Measurements from ENCODE around the gene LCN15.
"Not testable (repeated sequence)": the region's sequence is repeated elsewhere in the genome, so short reads cannot be mapped to it uniquely, and the experiment has no call there.

Gene LCN15

DNA sequence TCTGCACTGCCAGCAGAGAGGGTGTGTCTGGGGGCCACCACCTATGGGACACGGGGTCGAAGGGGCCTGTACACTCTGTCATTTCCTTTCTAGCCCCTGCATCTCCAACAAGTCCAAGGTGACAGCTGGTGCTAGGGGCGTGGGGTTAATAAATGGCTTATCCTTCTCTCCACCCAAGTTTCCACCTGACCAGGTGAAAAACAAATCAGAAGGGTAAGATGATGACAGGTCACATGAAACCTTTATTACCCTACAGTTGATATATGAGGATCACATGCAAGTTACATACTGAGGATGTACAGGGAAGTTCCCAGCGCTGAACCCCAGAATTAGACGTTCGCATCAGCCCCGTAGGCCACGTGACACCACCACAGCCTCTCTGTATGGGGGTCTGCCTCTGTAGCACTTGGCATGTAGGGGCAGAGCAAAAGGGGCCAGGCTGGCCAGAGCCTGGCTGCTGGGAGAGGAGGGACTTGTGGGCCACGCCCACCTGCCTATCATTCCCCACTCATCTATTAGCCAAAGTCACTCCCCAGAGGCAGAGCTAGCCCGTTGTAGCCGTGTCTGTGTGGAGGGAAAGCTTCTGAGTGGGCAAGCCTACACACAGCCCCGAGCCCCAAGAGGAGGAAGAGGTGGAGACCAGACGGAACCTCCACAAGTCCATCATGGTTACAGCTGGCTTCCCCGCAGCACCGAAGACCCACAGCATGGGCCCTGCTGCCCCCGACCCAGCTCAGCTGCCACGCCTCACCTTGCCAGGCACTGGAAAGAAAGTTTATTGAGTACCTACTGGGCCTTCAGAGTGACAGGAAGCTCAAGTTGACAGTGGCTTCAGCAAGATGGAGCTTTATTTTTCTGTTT is 29.0 kb upstream of the LCN15 start:
- no peak for DNase-seq

DNA sequence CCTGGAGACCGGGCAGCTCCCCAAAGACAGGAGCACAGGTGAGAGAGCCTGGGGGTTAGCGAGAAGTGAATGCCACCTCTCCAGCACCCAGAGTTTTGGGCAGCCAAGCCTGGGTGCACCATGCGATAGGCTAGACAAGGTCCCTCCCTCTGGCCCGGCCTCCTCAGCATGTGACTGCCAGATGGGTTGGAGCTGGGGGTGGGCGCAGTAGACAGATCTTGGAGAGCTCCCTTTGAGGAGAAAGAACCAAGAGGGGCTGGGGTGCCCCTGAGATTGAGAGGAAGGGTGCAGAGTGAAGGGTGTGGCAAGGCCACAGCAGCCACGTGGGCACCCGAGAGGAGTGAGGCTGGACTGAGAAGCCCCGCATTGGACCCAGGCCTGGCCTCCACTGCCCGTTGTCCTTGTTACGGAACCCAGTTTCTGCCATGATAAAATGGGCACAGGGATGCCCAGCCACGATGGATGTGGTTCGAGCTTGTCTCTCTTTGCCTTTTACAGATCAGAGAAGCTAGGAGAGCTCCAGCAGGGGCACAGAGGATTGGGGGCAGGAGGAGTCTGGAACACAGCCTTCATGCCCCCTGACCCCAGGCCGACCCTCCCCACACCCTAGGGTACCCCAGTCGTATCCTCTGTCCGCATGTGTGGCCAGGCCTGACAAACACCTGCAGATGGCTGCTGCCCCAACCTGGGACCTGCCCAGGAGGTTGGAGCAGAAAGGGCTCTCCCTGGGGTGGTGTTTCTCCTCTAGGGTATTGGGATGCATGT is 28.2 kb upstream of the LCN15 start:
- no peak for DNase-seq

DNA sequence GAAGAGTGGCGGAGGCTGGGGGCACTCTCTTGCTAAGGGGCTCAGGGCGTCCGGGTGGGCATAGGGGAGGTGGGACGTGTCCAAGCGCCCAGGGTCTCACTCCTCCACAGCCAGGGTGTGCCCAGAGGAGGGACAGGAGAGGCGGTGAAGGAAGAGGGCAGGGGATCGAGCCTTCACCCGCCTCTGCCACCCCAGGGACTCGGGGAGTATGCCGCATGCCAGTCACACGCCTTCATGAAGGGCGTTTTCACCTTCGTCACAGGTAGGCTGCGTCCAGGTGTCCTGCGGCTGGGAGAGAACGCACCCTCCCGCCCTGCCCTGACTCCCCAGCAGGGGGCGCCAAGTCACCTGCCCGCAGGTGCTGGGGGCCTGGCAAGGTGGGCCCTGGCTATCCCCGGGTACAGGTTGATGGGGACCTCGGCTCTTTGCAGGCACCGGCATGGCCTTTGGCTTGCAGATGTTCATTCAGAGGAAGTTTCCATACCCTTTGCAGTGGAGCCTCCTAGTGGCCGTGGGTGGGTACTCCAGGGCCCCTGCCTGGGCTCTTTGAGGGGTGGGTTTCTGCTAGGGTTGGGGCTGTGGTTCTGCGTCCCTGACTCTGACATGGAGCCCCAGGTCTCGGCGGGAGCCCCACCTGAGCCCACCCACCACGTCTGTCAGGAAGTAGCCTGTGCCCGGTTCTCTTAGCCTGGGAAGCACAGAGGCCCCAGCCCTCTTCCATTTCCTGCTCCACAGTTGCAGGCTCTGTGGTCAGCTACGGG is 27.4 kb upstream of the LCN15 start:
- peak; percentile 66 for DNase-seq

DNA sequence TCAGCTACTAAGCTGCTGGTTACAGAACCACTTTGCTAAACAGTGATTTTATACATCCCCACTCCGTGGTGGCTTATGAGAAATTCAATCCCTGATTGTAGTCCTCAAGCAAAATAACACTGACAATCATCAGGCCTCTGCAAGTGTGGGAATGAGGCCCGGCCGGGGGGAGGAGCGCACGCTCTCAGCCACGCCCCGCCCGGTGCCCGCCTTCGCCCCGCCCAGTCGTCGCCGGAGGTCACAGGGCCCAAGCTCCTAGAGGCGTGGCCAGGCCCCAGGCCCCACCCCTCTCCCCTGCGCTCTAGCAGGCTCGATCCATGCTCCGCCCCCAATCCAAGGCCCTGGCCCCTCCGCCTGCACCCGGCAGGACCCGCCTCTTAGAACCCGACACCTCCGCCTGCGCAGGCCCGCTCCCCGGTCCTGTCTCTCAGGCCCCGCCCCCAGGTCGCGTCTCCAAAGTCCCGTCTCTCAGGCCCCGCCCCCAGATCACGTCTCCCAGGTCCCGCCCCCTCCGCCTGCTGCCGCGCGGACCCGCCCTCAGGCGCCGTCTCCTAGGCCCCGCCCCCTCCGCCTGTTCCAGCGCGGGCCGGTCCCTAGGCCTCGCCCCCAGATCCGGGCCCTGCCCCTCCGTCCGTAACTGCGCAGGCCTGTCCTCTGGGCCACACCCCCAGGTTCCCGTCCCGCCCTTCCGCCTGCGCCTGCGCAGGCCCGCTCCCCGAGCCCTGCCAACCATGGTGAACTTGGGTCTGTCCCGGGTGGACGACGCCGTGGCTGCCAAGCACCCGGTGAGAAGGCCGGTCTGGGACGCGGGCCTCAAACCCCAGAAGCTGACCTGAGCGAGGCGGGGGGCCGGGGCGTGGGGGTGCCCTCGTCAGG is 26.6 kb upstream of the LCN15 start, which contains the start of gene TMEM141:
TMEM141 (plus strand) TSS at position 705 of the 876 bp plus-strand sequence; CDS start at position 732, 27 bp downstream.
- DNase-seq, result peak; percentile 100

DNA sequence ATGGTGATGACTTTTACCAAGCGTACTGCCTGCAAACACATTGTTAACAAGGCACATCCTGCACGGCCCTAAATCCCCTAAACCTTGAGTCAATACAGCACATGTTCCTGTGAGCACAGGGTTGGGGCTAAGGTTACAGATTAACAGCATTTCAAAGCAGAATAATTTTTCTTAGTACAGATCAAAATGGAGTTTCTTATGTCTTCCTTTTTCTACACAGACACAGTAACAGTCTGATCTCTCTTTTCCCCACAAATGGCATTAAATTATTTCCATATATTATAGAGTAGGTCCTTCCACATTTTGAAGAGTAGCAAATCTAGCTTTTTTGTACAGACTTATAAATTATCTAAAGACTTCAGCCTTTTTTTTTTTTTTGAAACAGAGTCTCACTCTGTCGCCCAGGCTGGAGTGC is 25.2 kb upstream of the LCN15 start:
- DNase-seq, result no peak

DNA sequence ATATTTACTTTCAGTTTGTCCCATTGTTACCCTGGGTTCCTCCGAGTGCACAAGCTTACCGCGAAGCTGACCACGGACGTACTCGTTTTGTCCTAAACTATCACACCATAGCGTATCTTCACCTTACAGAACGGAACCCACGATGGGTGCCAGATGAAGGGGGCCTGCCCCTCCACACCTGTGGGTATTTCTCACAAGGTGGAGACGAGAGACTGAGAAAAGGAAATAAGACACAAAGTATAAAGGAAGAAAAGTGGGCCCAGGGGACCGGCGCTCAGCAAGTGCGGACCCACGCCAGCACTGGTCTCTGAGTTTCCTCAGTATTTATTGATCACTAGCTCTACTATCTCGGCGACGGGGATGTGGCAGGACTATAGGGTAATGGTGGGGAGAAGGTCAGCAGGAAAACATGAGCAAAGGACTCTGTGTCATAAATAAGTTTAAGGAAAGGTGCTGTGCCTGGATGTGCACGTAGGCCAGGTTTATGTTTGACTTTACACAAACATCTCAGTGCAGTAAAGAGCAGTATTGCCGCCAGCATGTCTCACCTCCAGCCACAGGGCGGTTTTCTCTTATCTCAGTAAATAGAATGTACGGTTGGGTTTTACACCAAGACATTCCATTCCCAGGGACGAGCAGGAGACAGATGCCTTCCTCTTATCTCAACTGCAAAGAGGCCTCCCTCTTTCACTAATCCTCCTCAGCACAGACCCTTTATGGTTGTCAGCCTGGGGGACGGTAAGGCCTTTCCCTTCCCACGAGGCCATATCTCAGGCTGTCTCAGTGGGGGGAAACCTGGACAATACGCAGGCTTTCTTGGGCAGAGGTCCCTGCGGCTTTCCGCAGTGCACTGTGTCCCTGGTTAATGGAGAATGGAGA is 24.6 kb upstream of the LCN15 start:
- not testable (repeated sequence) for DNase-seq

DNA sequence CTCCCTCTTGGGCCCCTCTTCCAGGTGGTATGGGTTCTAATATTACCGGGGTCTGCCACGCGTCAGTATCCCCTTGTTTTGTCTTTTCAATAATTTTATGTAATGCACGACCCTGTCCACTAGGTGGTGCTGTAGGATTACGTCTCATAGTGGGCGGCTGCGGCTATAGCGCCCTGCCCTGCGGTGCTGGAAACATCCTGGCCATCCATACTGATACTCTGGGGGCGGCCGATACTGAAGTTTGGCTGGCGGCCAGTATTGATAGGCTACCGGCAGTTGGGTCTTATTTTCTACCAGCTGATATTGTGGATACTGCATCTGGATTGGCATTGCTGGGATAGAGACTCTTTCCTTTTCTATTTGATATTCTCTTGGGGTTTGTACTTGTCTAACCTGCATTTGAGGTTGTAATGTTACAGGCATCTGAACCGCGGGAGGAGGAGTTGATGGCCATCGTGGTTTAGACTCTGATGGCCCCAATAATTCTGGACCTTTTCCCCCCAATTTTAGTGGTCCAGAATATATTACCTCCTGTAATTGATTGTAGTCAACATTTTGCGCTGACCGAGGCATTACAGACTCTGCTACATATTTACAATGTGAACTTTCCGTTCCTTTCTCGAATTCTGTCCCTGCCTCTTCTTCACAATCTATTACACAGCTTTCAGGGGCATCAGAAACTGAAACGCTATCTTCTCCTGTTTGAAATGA is 23.5 kb upstream of the LCN15 start:
- DNase-seq, result peak; percentile 74

DNA sequence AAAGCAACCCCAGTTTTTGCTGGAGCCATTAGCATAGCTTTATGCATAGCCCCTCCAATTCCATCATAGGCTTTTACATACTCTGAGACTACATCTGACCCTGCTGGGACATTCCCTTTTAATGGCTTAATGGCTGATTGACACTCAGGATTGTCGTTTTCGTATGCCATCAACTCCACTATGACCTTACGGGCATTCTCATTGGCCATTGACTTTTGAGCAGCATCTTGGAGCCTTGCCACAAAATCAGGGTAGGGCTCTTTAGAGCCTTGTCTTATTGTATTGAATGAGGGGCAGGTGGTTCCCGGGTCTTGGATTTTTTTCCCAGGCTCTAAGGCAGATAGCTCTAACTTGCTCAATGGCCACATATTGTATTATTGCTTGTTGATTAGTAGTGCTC is 22.7 kb upstream of the LCN15 start:
- DNase-seq, result not testable (repeated sequence)

DNA sequence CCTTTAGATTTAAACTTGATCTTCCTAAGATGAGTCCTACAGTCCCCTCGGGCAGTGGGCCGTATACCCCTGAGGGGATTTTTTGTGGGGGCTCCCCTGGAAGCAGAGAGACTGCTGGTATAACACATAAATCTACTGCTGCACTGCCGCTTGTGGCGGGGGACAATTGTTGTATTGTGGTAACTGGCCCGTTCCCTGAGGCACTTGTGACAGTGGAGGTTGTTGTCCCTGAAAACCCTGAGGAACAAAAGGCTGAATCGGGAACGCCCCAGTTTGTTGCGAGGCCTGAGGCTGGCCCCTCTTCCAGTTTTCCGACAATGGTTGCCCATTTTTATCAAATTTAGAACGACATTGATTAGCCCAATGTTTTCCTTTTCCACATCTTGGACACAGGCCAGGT is 22.1 kb upstream of the LCN15 start:
- no peak for DNase-seq

DNA sequence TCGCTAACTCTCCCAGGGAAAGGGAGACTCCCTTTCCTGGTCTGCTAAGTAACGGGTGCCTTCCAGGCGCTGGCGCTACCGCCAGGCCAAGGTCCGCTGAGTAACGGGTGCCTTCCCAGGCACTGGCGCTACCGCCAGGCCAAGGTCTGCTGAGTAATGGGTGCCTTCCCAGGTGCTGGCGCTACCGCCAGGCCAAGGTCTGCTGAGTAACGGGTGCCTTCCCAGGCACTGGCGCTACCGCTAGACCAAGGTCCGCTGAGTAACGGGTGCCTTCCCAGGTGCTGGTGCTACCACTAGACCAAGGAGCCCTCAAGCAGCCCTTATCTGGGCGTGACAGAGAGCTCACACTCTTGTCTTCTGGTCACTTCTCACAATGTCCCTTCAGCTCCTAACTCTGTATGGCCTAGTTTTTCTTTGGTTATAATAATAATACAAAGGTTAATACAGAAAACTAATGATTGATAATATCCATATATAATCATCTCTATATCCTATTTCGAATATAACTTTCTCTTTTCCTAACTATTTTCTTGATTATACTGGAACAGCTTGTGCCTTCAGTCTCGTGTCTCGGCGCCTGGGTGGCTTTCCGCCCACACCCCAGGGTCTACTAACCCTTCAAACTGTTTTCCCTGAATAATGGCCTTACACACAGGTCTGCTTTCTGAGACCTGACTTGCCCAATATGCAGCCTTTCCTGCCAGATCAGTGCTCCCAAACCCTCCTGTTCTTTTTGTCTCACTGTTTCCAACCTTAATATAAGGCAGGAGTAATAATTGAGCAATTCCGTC is 21.4 kb upstream of the LCN15 start:
- not testable (repeated sequence) for DNase-seq

DNA sequence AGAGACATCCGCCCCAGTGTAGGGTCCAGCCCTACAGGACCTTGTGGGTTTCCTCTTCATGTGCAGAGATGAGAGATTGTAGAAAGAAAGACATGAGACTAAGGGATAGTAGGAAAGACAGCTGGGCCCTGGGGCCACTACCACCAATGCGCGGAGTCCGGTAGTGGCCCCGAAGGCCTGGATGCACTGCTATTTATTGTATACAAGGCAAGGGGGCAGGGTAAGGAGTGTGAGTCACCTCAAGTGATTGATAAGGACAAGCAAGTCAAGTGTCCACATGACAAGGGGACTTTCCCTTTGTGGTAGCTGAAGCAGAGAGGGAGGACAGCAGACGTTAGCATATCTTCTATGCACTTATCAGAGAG is 20.7 kb upstream of the LCN15 start:
- no peak for DNase-seq

DNA sequence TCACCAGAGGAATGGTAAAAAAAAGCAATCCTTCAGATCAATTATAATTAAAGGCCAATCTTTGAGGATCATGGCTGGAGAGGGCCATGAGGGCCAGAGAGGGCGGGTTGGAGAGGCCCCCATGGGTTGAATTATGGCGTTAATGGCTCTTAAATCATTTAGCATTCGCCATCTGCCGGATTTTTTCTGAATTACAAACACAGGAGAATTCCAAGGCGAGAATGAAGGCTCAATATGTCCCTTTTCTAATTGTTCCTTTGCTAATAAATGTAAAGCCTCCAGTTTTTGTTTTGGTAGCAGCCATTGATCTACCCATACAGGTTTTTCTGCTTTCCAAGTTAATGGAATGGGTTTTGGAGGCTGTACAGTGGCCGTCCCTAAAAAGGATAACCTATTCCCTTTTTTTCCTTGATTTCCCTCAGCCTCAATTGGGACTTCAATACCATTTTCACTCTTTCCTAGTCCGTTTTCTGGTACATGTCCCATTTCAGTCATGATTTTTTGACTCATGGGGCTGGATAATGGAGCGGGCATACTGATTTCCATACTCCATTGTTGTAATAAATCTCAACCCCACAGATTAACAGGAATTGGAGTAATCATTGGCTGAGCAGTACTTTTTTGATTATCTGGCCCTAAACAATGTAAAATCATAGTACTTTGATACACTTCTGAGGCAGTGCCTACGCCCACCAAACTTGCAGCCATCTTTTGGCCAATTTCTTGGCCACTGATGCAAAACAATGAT is 20.1 kb upstream of the LCN15 start:
- no peak for DNase-seq

DNA sequence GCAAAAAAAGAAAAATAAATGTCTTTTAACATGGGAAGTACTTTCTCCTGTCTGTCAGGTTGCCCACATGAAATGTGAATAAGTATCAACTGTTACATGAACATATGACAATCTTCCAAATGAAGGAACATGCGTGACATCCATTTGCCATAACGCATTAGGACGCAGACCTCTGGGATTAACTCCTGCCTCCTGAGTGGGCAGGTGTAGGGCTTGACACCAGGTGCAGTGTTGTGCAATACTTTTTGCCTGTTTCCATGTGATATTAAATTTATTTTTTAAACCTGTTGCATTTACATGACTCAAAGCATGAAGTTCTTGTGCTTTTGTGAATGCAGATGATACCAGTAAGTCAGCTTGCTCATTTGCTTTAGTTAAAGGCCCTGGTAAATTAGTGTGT is 18.1 kb upstream of the LCN15 start:
- DNase-seq, result no peak

DNA sequence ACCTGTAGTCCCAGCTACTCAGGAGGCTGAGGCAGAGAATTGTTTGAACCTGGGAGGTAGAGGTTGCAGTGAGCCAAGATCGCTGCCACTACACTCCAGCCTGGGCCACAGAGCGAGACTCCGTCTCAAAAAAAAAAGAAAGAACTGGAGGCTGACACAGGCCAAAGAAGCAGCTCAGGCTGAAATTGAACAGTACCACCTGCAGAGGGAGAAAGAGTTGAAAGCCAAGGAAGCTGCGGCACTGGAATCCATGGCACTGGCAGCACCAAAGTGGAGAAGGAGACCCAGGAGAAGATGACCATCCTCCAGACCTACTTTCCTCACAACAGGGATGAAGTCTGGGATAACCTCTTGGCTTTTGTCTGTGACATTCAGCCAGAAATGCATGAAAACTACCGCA is 15.5 kb upstream of the LCN15 start:
- DNase-seq, result no peak

DNA sequence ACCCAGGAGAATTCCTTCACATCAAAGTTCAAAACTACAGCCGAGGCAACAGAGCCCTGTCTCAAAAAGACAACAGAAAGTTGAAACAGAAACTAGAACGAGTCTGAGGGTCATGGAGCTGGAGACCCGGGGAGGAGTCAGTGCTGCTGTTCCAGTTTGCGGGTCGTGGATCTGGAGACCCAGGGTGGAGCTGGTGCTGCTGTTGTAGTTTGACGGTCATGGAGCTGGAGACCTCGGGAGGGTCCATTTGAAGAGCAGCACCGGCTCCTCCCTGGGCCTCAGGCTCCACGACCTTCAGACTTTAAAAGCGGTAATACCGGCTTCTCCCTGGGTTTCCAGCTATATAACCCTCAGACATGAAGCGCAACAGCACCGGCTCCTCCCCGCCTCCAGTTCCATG is 13.0 kb upstream of the LCN15 start:
- DNase-seq, result no peak

DNA sequence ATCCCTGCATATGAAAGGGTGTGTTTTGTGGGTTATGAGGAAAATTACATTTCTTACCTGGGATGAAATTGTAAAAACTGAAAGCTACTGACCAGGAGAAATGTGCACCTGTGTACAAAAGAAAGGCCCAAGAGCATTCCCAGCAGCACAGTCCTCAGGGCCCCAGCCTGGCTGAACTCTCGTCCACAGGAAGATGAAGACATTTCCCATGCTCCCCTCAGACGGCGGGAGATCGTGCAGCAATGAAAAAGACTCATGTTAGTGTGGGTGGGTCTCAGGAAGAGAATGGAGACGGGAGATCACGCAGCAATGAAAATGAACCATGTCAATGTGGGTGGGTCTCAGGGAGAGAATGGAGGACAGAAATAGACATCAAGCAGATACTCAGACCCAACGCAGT is 12.6 kb upstream of the LCN15 start:
- no peak for DNase-seq

DNA sequence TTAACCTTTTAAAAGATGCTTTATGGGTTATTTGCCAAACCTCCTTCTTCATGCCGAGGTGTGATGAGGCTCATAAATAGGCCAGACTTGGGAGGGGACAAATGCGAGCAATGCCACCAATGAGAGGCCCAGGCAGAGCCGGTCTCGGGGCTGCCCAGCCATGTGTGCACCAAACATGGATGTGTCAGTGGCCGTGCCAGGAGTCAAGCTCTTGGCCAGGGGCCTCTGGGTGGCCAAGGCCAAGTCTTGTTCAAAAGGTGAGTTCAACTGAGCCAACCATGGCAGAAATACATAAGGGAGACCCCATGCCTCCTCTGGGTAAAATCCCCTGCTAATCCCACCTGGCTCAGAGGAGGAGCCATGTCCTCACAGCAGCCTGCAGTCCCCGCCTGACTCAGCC is 10.9 kb upstream of the LCN15 start:
- no peak for DNase-seq

DNA sequence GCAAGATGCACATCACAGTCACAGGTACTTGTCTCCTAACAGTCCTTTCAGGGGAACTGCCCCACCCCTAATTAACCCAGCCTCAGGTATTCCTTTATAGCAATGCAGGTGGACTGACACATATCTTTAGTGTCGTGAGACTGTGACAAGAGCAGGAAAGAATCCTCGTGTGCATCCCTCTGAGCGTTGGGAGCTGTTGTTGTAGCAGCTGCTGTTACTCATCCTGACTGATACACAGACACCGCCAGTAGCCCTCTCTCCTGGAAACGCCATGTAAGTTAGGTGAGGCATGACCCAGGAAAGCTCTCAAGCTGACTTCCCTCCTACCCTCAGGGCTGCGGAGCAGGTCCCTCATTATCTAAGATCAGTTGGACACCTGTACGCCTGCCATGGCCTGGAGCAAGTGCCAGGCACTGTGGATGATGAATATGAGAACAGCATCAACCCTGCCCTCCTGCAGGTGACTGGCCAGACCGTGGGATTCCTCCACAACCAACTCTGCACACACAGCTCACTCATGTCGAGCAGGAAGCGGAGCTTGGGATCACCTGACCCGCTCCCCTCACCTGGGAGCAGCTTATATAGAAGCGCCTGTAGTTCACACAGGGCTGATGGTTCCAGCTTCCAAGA is 10.2 kb upstream of the LCN15 start:
- DNase-seq, result no peak

Measured in right forelimb (tissue), 1 donor.